CD4-positive, alpha-beta T cell treated with Interleukin-6 at 100 ng/mL for 8 hours (primary cell): ENCODE results near the gene RBM8A.

Experiments used
- DNase-seq: peaks from one replicate; pipeline ENCODE4 v3.0.0-alpha.2; 2020; ENCODE audit warnings: mixed read lengths, low spot score

The RBM8A gene

DNA sequence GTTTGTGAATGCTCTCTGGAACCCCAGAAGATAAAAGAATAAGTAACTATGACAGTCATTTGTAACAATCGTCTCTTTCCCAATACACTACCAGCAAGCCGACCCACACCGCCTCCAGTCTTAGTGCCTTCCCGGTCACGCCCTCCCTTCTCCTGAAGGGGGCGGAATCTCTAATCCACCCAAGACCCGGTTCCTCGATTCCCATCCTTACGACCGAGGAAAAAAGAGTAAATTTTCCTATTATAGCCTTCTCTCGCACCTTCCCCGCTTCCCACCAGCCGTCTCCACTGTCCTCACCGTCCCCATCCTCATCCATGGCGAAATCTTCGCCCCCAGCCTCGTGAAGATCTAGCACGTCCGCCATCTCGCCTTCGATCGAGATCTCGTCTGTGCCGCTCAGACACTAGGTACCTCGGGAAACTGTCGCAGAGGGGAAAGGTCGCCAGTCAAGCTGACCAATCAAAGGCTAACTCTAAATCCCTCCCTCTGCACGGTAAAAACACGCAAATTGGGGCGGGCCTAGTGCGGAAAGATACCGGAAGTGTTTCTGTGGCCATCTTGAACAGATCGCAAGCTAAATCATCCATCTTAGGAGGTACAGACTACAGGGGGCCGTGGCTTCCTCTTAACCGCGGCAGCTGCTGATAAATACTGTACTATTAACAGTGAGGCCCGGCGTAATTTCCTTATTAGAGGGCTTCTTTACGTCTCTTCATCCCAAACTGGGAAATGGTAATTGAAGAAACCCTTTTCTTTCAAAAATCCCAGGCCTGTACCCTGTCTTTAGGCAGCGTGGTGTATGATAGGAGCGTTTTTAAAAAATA lies at the start of gene RBM8A:
Gene RBM8A, minus strand, starts transcription at position 422 of the 824 bp plus-strand sequence. Its CDS starts 58 bp downstream, at position 364.
- peak; percentile 97 for DNase-seq

DNA sequence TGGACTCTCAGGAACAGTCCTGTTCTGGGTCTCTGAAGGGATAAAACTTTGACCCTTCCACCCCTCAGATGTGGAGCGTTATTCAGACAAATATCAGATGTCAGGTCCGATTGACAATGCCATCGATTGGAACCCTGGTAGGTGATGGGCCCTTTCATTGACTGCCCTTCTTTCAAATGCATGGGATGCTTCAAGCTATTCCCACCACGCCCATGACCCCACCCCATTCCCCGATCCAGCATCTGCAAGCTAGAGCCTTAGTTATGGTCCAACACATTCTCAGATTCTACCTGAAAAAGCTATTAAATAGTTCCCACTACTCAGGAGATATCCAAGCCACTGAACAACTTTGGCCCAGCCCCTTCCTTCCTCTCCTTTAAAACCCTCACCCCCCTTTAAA lies 49.7 kb upstream of the RBM8A start:
- DNase-seq, result no peak

DNA sequence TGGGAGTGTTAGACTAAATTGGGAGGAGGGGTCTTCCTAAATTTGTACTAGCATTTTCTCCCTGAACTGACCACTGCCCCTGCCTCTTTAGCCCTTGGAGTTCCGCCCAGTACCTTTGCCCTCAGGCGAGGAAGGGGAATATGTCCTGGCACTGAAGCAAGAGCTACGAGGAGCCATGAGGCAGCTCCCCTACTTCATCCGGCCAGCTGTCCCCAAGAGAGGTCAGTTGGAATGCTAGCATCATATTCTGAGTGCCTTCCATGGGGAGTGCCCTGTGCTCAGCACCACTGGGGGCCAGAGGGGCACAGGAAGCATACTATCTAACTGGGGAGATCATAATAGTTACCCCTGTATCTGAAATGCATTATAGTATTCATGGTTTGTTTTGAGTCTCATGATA lies 47.9 kb upstream of the RBM8A start:
- no peak for DNase-seq

DNA sequence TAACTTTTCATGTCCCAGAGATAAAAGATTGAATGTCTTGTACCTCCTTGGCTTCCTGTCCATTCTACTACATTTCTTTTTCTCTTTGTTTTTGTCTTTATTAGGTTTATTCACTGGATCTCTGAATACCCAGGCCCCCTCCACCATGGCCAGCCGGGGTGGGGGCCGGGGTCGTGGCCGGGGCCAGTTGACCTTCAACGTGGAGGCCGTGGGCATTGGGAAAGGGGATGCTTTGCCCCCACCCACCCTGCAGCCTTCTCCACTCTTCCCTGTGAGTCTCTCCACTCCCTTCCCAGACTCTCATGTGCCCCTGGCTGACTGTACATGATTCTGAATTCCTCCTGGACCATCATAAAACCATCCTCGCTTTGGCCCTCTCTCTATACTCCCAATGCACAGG lies 47.4 kb upstream of the RBM8A start:
- DNase-seq, result no peak

DNA sequence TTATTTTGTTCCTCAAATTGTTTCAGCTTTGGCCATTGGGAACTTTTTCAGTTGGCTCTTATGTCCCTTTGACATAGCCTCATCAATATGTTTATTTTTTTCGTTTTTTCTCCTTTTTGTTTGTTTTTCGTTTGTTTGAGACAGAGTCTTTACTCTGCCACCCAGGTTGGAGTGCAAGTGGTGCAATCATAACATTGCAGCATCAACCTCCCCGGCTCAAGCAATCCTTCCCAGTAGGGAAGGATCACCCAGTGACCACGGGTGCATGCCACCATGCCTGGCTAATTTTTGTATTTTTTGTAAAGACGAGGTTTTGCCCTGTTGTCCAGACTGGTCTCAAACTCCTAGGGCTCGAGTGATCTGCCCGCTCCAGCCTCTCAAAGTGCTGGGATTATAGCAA lies 45.3 kb upstream of the RBM8A start:
- DNase-seq, result no peak

DNA sequence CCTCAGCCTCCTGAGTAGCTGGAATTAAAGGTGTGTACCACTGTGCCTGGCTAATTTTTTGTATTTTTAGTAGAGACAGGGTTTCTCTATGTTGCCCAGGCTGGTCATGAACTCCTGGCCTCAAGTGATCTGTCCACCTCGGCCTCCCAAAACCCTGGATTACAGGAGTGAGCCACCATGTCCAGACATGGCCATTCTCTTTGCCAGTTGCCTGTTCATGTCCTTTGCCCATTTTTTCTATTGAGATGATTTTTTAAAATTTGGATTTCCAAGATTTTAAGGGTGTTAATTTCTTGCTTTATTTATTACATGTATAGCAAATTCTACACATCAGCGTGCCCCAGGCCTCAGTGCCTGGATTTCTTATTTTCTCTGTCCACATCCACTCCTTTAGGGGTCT lies 40.0 kb upstream of the RBM8A start:
- no peak for DNase-seq

DNA sequence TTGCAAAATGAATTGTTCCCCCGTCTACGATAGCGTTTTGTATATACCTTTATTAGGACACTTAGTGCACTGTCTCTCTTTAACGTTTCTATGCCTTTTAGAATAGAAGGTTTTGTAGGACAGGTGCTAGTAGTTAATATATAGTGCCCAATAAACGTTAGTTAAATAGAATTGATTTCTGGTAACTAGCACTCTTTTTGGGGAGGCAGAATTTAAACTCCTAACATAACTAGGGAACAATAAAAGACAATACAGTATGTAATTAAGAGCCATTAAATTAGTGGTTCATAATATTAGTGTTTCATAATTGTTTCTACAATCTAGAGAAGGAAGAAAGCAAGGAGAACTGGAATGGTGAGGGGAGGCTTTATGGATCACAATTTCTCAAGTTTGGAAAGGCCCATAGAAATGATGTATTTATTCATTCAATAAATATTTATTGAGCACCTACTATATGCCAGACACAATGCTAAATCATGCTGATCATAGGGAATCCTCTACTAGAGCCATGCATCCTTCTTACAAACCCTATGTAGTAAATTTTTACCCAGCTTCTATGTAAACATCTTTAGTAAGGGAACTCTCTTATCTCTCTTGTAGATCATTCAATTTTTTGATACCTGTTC lies 37.9 kb upstream of the RBM8A start:
- DNase-seq, result no peak

DNA sequence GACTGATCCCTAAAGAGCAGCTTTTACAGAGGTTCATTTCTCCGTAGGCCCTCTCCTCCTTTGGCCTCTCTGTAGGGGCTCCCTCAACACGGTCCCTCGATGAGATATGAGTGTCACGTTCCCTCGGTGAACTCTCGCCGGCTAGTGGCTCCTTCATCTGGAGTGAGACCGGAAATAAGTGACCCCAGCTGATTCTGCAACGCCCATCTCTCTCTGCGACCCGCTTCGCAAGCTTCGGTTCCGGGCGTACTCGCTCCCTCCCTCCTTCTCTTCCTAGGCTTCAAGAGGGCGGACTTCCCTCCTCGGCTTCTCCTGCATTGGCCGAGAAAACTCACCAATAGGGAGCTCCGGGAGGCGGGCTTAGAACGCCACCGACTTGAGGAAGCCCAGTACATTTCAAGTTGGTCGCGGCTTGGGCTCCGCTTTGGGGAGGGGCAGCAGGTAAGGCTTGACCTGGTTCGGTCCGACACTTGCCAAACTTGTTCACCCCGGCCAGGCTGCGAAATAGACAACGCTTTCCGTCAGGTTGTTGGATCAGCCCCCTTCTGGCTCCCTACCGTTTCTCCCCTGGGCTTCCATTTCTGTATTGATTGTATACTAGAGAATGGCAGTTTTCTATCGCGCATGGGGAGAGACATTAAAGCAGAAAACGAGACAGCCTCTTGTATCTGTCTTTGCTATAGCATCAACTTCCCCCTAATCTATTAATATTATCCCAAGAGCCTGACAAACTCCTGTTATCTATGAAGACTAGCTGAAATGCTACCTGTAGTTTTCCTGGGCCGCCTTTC lies 37.2 kb upstream of the RBM8A start, which contains the start of the genes ANKRD34A and POLR3GL:
Gene ANKRD34A, minus strand, starts transcription at position 248 of the 791 bp plus-strand sequence. CDS start 2,816 bp downstream, outside the sequence.
Gene POLR3GL, plus strand, starts transcription at position 363 of the 791 bp plus-strand sequence. CDS start 10,176 bp downstream, outside the sequence.
- DNase-seq, result peak; percentile 94

DNA sequence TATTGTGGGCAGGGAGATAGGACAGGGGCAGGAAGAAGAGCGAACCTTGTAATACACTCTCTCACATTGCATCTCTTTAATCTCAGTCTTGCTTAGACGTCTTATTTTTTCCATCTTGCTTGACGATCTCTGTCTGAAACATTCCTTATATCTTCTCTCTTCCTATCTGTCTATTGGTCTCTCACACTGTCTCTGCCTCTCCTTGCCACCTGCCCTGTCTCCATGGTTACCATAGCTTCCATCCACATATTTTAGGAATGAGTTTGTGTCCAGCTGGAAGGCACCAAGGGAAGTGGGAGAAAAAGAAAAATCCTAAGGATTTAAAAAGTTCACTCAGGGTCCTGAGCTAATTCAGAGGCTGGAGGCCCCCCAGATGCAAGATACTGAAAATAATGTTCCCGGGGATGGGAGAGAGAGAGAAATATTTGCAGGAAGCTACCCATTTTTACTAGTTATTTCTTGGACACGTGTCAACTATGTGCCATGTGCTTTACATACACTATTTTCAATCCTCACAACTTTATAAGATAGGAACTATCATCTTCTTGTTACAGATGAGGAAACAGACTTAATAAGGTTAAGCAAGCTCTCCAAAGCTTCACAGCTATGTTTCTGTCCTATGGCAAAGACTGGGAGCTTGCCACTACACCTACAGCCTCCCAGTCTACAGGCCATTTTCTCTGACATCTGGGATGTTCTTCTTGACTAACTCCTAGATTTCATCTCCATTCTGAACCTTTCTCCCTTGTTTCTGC lies 36.2 kb upstream of the RBM8A start:
- DNase-seq, result no peak

DNA sequence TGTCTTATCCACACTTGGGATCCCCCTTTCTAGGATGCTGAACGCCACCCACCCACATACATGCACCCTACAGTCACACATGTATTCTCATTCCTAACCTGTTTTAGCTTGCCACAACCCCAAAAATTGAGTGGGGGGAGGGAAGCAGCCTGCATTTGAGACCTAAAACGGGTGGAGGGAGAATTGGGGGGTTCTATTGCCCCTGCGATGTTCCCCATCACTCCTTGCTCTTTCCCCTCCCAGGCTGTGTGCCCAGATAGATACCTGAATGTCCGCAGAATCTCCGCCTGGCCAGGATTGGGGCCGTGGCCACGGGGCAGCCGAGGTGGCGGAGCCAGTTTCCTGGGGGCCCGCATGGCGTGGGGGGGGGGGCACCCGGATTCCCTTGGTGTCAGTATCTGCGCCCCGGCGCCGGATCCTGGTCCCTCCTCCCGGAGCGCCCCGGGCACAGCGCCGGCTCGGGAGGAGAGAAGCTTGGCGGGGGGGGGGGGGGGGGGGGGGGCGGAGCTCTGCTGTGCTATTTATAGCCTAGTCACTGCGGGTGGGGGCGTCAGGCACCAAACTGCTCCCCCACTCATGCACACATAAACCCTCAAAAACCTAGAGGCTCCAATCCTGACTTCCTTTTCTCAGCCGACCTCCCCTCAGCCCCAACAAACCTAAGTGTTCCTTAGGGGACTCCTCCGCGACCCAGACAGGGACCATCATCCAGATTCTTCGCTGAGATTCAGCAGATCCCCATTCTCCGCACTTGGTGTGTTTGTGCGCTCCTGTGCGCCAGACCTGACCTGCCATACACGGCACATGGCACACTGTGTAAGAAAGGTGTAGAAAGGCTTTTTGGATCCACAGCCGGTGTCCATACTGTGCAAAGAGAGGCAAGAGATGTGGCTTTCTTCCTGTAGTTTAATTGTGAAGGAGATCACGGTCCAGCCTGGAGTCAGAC lies 35.1 kb upstream of the RBM8A start:
- DNase-seq, result peak; percentile 39

DNA sequence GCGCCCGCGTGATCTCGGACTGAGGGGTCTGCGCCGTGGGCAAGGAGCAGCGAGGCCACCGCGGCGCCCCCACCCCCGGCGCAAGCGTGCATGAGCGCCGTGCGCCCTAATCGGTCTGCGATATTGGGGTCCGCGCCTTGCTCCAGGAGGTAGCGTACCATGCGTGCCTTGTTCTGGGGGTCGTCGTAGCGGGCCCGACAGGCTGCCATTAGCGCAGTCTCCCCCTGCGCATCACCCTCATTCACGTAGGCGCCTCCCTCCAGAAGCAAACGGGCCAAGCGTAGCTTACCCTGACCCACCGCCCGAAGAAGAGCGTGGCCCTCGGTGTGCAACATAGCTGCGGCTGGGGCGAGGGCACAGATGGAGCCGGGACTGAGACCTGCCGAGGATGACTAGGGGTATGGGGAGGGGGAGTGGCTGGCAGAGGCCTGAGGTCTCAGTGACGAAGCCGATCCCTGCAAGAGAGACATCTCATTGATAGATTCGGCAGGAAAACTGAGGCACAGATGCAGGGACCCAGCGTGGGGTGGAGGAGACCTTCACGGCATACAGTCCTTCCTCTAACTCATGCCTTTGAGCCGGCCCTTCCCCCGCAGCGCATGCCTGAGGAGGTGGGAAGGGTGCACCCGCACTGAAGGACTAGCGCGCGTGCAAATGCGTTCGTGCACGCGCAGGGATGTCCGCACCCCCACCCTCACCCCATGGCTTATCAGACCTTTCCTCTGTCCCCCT lies 34.3 kb upstream of the RBM8A start:
- peak; percentile 38 for DNase-seq

DNA sequence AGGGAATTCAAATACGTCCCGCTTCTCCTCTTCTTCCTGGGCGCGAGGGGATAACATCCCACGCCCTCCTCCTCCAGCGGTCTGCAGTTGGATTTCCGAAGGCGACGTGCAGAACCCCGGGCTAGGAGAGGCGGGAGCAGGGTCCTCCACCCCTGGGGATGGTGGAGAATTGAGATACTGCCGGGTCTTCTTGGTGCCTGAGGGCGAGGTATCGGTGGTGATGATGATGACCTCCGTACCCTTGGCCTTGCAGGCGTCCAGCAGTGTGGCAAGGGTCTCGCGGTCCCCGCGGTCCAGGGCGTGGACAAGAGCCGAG lies 33.8 kb upstream of the RBM8A start:
- DNase-seq, result no peak

DNA sequence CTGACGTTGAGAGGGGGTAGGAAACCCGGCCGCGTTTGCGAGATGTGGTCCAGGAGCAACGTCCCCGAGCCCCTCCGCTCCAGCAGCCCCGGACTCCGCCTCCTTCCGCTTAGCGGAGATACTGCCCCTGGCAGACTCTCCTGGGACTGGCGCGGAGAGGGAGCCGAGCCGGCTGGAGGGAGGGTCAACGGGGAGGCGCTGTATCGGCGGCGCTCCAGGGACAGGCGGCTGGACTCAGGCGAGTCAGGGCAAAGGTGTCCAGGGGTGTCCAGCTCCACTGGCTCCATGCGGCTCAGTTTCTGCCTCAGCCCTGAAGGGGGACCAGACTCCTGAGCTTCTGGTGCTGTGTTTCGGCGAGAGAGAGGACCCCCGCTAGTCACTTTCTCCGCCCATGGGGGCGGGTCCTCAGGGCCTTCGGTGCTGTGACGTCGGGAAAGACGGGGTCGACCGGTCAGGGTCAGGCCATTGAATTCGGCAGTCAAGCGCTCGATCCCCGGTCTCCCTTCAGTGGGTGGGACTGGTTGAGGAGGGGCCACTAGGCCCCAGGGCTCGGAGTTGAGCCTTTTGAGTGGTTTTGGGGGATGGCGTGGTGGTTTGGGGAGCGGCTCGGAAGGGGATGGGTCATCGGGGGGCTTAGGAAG lies 33.3 kb upstream of the RBM8A start:
- DNase-seq, result peak; percentile 46

DNA sequence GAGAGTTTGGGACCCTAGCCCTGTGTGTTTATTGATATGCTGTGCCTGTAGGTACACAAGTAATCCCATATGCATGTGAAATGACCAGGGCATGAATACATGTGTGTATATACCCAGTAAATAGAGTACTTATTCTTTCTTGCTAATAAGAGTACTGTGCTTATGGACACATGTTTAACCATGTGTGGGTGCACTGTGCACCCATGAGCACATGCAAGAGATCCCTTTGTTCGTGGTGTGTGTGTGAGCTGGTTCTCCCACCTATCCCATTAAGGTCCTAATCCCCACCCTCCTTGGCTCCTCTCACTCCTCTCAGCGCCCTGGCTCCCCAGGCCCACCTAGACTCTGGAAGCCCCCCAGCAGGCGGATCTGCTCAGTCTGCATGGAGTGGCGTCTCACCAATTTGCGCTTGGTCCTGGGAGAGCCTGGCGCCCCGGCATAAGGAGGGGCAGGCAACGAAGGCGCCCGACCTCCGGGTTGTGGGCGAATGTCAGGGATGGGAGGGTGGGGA lies 32.7 kb upstream of the RBM8A start:
- DNase-seq, result no peak

DNA sequence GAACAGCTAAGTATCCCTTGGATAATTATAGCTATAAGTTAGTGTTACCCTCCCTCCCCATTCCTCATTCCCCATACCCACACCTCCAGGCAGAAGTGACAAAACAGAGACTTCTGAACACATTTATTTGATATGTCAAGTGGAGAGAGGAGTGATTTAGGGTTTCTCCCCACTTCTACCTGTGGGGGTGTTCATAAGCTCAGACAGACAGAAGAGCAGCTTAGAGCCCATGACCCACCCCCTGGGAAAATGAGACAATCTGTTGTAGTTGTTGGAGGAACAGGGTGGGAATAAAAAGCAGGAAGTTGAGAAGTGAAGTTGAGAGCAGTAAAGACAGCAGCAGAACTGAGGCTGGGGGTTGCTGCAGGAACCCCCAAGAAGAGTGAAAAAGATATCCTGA lies 32.0 kb upstream of the RBM8A start:
- no peak for DNase-seq

DNA sequence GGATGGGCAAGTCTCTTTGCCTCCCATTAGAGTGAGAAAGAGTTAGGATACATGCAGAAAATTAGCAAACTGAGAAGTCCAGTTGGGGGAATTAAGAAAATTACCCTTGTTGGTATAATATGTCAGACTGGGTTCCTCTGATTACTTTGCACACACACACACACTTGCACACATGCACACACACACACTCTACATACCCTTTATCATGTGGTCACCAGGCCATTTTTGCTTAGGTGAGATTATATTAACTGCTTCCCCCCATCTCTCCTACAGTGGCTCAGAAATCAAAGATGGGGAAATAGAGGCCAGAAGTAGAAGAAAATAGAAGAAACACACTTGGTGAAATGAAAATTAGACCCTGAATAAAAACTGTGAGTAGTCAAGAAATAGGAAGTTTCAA lies 31.4 kb upstream of the RBM8A start:
- no peak for DNase-seq

DNA sequence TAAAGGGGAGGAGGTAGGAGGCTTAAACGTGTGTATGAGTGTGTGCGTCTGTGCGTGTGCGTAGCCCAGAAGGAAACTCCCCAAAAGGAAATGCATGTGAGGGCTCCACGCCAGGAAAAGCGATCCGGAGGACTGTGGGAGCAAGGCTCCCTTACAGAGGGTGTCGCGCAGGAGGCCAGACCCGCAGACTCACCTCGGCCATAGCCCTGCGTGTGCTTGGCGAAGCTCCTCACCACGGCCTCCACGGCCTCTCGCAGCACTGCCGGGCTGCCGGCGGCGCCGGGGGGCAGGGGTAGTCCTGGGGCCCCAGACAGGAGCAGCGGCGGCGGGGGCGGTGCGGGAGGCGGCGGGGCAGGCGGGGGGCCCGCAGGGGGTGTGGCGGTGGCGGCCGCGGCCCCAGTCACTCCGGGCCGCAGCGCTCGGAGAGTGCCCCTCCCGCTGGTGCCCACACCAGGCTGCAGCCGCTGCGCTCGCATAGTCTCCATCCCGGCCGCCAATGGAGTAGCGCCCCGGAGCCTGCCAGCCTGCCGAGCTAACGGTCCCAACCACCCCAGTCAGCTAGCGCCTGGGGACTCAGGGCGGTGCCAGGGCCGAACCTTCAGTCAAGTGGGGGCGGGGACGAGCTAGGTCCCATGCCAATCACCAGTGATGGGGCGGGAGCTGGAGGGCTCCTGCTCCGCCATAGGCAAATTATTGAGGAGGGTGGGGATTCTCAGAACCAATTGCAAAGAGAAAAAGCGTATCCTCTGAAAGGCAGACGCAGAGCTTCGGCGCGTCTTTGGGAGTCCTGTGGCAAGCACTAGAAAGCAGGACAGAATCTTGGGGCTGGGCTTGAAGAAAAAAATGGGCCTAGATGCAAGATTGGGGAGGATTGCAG lies 30.4 kb upstream of the RBM8A start, which contains the start of gene LIX1L:
Gene LIX1L, minus strand, starts transcription at position 575 of the 877 bp plus-strand sequence. Its CDS starts 90 bp downstream, at position 485.
- DNase-seq, result peak; percentile 95

DNA sequence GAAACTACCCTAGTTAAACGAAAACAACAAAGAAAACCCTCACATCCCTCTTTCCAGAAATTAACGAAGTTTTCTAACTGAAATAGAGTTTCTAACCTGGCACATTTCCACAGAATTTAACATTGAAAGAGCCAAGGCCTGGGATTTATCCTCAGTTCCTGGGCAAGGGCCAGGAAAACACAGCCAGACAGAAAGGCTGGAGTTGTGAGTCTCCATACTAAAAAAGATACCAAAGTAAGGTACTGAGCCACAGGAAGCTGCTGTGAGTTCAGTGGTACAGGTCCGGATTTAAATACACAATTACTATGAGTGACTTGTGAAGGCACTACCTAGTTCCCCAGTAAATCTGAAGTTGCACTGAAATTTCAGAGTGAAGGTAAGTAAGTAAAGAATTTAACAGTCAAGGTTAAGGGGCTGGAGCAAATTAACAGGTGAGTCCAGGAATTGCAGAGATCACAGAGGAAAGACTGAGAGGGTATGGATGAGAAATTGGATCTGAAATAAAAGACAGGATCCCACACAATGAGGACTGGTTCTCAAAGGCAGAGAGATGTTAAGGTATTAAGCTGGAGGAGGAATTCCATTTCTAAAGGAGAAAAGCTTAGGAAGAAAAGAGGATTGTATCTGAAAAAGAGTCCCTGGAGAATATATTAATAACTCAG lies 29.6 kb upstream of the RBM8A start:
- DNase-seq, result no peak
